Activated T-cell treated with anti-CD3 and anti-CD28 coated beads, Interleukin-2, amount 50 U/mL, for 1 hour (primary cell): ENCODE data around the gene C11orf71.
A peak's percentile ranks its signal among the peaks of the same experiment; 100 is the strongest.

Source experiments
- DNase-seq: peaks from one replicate; pipeline ENCODE4 v3.0.0-alpha.2; 2020

The C11orf71 gene, protein sequence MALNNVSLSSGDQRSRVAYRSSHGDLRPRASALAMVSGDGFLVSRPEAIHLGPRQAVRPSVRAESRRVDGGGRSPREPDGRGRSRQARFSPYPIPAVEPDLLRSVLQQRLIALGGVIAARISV

DNA sequence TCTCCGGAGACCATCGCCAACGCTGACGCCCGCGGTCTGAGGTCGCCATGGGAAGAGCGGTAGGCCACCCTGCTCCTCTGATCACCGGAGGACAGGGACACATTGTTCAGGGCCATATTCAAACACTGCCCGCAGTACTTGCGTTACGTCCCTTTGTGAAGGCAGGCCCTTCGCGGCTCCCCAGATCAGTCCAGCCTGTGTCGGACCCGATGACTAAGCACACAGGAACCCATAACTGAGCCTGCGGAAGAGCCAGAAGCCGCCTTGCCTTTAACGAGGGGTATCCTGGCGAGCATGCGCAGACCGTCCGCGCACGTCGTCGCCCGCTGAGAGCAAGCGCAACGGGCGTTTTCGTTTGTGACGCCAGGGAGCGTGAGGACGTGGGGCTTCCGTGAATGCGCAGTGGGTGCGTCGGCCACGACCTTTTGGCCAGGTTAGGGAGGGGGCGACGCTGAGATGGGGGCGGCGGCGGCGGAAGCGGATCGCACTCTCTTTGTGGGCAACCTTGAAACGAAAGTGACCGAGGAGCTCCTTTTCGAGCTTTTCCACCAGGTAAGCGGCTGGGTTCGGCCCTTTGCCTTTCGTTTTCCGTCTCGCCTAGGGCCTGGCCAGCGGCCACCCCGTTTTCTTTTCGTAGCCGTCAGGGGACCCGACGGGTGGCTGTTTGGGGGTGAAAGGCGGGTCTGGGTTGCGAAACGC, at the start of gene C11orf71, which contains the start of gene RBM7:
Gene C11orf71, minus strand, starts transcription at position 296 of the 699 bp plus-strand sequence. Its CDS starts 180 bp downstream, at position 116.
Gene RBM7, plus strand, starts transcription at position 451 of the 699 bp plus-strand sequence. Its CDS starts 6 bp downstream, at position 457.
- peak; percentile 96 for DNase-seq

DNA sequence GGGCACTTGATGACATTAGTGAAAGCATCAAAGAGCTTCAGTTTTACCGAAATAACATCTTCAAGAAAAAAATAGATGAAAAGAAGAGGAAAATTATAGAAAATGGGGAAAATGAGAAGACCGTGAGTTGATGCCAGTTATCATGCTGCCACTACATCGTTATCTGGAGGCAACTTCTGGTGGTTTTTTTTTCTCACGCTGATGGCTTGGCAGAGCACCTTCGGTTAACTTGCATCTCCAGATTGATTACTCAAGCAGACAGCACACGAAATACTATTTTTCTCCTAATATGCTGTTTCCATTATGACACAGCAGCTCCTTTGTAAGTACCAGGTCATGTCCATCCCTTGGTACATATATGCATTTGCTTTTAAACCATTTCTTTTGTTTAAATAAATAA, 49.5 kb upstream of the C11orf71 start:
- no peak for DNase-seq

DNA sequence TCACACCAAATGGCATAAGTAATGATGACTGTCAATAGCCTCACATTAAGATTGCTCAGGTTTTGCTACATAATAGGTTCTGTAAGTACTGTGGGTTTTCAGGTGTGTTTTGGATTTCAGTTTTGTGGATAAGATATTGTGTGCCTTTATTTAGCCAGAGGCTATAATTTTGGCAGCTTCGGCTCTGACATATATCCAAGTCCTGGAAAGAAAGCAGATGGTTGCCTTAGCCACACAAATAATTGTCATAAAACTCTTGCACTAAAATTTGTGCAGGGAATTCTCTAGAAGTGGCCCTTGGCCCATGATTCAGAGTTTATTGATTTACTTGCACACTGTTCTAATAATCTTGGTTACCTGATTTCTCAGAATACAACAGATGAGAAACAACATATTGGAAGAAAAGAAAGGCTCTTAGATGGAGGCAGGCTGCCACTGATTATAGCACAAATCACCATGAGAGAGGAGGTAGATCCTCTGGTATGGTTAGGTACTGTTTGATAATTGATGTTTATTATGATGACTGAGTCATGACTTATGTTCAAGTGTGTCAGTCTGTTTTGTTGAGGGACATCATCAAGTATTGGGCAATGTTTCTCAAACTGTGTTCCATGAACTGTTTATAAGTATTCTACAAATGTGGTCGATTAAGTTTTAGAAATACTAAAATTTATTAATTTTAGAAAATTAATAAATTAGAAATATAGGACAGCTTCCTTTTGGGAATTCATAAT, 48.6 kb upstream of the C11orf71 start:
- no peak for DNase-seq

DNA sequence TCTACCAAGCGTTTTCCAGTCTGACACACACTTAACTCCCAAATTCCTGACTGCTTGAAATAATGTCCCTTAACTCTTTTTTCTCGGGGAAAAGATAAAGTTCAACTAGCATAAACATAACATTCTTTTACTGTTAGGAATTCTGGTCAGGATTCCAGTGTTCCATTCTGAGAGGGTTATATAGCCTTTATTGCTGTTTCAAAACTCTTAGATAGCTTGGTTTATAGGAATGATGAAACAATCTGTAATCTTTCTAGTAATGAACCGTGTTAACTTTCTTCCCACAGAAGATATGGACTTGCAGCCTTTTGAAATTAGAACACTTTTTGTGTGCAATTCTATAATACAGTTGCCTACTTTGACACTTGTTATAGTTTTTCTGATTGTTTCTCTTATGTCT, 47.6 kb upstream of the C11orf71 start:
- no peak for DNase-seq

DNA sequence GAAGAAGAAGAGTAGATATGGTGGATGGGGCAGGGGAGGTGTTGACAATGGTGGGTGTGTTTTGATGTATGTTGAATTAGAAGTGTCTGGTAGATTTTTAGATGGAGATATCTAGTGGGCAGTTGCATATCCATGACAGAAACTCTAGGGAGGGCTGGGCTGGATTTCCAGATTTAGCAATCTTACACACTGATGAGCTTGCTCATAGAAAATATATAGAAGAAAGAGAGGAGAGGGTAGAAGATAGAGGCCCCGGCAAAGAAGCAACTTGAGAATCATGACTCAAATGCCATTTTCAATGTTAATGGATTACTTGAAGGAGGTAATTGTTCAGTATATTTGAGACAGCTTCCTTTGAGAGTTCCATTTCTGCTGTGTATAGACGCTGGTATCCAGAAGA, 47.1 kb upstream of the C11orf71 start:
- DNase-seq: no peak

DNA sequence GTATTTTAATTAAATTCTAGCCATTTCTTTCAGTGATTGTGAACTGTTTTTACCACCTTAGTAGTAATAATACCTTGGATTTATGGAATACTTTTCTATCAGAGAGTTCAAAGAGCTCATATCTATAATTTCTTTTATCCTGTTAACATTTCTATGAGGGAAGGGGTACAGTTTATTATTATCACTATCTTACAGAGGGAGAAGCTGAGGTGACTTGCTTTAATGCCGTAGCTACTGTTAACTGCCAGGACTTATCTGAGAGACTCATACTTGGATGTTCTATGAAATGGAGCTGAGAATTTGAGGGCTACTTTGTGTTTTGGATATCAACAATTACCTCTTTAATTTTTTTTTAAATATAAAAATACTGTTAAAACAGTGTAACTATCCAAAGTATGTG, 42.2 kb upstream of the C11orf71 start:
- DNase-seq: no peak

DNA sequence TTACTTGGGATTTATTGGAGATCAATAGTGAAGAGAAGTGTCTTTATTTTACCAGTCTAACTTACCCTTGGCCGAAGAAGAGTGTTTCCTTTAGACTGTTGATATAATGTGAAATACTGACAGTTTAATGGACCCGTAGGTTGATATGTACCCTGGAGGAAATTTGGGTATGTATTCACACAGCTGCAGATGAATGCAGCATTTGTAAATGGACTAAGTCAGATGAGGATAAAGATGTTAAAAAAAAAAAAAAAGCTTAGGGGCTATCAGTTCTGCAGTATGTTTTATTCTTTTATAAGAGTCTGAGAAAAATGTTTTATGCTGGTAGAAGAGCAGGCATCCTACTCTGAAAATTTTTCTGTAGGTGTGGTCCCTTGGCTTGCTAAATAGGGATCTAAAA, 41.6 kb upstream of the C11orf71 start:
- DNase-seq: no peak

DNA sequence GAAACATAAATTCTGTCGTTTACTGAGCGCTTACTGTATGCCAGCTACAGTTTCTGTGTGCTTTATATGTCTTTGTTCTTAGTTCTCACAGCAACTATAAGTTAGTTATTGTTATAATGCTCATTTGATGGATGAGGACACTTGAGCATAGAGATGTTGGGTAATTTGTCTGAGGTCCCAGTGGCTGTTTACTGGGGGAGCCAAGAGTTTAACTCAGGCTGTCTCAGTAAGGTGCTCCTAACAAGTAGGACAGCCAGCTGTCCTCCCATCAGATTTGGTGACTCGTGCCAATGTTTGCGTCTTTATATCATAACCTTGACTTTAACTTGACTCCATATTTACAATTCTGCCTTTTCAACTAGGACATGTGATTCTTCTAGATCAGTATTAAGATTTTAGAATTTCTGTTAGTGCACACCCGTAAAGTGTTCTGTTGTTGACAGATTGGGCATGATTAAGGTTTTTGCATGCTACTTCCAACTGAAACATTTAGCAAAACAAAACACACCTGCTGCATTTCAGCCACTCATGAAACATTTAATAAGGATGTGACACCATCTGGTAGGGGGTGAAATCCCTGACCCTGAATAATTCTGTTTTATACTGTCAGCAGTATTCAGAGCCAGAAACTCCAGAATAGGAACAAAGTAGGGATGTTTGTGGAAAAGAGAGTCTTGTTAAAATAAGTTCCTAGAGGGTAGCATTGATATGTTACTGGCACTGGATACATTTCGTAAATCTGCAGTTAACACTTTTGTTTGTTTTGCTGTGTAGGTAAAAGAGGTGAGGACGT, 40.9 kb upstream of the C11orf71 start:
- no peak for DNase-seq

DNA sequence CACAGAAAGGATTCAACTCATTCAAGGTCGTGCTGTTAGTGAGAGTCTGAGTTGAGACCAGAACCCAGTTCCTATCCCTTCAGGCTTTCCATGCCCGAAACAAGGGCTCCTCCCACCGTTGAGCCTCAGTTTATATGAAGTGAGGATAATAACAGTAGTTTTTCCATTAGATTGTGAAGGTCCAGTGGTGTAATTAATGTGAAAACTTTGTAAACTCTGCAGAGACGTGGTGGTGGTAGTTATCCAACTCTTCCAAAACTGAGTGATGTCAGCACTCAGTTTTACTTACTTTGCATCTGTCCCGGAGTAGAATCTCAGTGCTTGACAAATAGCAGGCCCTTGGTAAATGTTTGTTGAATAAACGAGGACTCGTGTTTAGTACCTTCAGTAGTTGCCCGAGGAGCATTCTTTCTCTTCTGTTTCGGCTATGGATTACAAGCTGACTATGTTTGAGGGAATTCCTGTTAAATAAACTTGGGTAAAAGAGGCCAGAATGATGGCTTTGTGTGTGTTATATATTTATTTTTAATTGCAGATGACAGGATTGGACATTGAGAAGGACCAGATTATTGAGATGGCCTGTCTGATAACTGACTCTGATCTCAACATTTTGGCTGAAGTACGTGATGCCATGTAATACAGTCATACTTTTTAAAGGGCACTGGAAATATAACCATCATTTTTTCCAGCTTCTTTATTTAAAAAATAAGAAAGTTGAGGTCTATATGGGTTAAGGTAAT, 40.0 kb upstream of the C11orf71 start:
- no peak for DNase-seq

DNA sequence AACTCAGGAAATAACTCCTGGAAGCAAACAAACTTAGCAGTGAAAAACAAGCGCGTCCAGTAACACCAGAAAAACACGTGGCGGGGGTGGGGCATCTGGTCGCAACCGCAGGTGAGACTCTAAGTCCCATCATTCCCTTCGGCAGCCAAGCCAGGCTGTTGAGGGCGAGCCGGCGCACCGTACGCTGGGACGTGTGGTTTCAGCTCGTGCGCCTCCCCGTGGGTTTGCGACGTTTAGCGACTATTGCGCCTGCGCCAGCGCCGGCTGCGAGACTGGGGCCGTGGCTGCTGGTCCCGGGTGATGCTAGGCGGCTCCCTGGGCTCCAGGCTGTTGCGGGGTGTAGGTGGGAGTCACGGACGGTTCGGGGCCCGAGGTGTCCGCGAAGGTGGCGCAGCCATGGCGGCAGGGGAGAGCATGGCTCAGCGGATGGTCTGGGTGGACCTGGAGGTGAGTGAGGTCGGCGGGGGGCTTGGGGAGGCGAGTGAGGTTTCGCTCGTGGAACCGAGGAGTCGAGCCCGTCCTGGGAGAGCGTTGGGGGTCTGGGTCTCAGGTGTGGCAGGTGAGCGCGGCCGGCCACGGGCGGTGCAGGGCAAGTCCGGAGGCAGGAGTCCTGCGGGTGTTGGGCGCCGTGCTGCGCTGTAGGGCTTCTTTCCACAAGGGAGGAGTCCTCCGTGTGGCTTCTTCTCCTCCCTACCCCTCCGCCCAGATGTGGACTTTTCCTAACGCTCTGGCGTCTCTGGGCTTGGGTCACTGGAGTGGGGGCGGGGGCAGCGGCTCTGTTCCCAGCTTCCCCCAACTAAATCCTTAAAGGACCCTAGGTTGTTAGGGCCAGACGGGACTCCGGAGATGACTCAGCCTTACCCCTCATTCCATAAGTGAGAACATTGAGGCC, 39.2 kb upstream of the C11orf71 start, which contains the start of gene REXO2:
Gene REXO2, plus strand, starts transcription at position 239 of the 892 bp plus-strand sequence. Its CDS starts 62 bp downstream, at position 301.
- DNase-seq: peak; percentile 93

DNA sequence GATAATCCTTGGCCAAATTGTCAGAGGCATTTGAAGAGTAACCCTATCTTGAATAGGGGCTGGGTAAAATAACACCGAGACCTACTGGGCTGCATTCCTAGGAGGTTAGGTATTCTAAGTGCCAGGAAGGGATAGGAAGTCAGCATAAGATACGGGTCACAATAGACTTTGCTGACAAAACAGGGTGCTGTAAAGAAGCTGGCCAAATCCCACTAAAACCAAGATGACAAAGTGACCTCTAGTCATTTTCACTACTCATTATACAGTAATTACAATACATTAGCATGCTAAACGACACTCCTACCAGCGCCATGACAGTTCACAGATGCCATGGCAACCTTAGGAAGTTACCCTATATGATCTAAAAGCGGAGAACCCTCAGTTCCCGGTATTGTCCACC, 38.0 kb upstream of the C11orf71 start:
- no peak for DNase-seq

DNA sequence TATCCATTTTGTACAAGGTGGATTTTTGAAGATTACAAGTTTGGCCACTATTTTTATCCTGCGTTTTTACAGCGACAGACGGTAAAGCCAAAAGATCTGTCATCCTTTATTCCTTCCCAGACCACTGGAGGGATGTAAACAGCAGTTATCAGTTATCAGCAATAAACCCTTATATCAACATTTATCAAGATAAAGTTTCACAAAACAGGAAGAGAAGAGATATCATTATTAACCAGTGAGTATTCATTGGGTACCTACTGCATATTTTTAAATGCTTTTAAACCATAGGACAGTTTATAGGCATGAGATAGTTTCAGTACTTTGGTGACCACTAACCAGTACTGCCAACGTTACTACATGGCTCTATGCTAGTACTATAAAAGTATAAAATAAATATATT, 33.1 kb upstream of the C11orf71 start:
- no peak for DNase-seq

DNA sequence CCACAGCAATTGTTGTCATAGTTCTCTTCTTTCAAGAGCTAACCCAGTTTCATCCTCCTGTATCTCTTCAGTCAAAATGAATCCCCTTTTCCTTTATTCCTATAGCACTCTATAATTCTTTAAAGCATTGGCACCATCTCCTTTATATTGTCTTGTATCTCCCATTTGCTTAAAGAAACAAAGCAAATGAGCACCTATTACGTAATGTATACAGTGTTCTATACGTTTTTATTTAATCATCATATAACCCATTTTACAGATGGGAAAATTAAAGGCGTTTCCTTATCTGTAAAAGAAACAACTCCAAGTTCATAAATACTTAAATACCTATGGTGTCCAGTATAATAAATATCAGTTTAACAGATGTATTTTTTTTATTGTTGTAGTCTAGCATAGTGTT, 32.6 kb upstream of the C11orf71 start:
- DNase-seq: no peak

DNA sequence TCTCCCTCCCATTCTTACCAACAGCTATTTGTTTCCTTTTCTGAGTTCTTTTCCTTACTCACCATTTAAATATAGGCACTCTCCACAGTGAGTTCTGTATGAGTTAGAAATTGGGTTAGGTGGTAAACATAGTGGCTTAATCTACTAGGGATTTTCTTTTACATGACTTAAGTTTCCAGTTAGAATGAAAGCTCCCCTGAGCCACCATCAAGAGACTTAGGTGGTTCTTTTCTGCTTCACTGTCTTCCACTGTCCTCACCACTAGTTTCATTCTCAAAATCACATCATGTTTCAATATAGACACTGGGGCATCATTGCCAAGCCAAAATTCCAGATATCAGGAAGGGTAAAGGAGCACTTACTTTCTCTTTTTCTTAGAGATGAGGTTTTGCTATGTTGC, 30.0 kb upstream of the C11orf71 start:
- no peak for DNase-seq

DNA sequence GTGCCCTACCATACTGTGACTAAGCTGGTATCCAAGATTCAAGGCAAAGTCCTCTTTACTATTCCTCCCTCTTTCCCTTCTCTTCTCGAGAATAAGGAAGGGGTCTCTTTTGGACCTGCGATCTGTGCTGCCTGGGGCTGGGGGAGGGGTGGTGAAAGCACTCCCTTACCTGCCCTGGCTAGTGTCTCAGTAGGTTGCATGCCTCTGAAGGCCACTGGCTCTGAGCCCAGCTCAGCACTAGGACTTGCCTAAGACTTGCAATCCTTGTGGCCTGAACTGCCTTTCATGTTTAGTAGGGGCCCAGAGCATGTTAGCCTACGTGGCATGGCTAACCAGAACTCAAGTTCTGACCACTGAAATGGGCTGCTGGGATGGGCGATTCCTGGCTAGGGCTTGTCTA, 26.0 kb upstream of the C11orf71 start:
- DNase-seq: no peak

DNA sequence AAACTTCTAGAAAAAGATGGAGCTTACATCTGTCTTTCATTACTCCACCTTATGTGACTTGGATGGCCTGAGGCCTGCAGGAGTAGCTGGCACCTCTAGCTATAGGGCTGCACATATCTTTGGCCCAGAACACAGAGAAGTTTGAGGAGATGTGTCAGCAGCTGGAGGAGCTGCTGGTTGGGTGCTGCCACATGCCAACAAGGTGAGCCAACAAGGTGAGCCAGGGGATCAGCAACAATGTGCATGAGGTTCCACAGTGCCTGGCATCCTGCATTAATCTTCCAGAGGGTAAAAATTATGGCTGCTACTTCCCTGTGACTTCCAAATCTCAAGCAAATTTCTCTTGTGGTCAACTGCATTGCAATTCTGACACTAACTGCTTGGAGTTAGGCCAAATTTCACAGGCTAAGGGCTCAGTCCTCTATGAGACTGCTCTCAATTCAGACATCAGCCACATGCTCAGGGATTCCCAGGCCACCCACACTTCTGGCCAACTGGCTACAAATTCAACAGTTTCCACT, 16.2 kb upstream of the C11orf71 start:
- DNase-seq: no peak

DNA sequence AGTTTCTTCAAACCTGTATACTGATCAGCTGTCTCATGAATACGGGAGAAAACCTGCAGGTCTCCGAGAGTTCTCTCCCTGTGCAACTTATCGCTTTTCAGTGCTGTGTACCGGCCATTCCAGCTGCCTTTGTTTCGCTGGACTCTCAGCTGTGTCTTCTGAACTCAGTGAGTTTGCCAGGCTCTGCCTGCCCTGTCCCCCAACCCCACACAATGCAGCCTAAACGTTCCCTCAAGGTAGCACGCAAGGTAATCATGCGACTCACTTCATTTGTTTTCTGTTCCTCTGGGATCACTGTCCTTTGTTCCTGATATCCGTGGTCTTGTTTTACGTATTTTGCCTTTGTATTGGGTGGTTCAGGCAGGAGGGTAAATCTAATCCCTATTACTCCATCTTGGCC, 13.6 kb upstream of the C11orf71 start:
- no peak for DNase-seq

DNA sequence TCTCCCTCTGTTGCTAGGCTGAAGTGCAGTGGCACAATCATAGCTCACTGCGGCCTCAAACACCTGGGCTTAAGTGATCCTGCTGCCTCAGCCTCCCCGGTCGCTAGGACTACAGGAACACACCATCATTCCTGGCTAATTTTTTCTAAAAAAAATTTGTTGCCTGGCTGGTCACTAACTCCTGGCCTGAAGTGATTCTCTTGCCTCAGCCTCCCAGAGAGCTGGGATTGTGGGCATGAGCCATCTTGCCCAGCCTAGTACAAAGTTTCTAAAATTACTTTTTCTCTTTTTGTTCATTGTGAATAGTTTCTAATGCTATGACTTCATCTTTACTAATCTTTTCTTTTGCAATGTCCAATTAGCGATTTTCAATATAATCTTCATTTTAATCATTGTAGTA, 12.6 kb upstream of the C11orf71 start:
- no peak for DNase-seq

DNA sequence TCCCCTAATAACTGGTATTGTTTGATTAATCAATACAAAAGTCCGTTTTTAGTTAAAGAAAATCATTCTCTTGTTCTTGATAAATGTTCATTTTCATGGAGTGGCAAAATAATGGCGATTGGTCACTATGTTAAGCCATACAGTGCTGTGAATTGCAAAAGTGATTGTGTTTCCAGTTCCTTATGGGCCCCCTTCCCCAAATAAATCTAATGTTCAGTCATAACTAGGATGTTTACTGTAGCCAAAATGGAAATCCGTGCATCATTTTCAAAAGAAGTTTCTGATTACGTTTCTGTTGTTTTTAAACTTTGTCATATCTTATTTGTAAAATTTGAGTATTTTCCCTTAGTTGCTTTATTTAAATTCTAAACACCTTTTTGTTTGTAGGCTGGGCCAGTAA, 1.0 kb upstream of the C11orf71 start:
- no peak for DNase-seq

DNA sequence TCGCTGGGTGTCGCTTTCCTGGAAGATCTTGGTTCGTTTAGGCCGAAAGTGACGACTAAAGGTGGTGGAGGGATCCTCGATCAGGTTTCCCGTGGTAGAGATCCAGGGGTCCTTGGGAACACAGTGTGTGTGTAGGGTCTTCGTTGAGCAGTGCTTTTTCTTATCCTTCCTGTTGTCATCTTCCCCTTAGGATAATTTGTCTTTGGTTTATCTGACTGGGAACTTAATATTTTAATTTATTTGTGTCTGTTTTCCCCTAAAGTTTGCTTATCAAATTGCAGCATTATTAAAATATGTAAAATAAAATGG, 558 bp upstream of the C11orf71 start:
- DNase-seq: no peak

DNA sequence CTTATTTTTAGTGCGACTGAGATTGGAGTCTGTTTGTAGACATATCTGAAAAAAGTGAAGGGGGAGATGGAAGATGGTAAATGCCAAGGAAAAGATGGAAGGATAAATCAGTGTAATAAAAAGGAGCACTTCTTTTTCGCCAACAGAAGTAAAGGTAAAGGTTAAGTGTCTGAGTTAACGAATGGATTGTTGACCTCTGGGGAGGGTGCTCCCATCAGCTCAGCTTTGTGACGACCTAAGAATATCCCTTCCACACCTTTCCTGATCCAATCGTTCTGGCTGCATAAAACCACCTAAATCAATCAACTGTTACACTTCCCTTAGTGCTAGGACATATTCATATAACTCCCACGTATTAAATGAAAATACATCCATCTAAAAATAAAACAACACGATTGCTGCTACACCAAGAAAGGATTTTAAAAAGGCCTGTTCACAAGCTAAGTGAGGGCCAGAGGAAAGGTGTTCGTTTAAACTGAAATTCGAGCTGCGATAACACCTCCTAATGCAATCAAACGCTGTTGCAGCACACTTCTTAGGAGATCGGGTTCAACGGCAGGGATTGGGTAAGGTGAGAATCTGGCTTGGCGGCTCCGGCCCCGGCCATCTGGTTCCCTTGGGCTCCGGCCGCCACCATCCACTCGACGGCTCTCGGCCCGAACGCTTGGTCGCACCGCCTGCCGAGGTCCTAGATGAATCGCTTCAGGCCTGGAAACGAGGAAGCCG, 658 bp downstream of the C11orf71 start:
- DNase-seq: no peak
